ENCODE data around the gene PCDHGA9. TPM values are rescaled to one million over a fixed set of nuclear protein-coding genes. Genes with fewer than 3 reads are reported as not detected.

The PCDHGA9 gene
- total RNA-seq, 1 donor from 2014 or later: 1.4 TPM

Other genes with a start within 250 kb of the PCDHGA9 start
- gene PCDHB7, start 230.1 kb upstream of the PCDHGA9 start, total RNA-seq: 0.26 and 1.4 TPM in 2 replicates
- 0.38 and 0.51 TPM in 2 replicates for gene PCDHB8, start 225.0 kb upstream of the PCDHGA9 start, total RNA-seq
- 0.13 and 0.76 TPM in 2 replicates for gene PCDHB16, start 220.4 kb upstream of the PCDHGA9 start, total RNA-seq
- 0.13 and 0.25 TPM in 2 replicates for gene PCDHB9, start 215.6 kb upstream of the PCDHGA9 start, total RNA-seq
- 0.39 and 1.0 TPM in 2 replicates for gene PCDHB10, start 210.4 kb upstream of the PCDHGA9 start, total RNA-seq
- gene PCDHB11, start 203.2 kb upstream of the PCDHGA9 start, total RNA-seq: 0.13 and 0.89 TPM in 2 replicates
- gene PCDHB12, start 194.1 kb upstream of the PCDHGA9 start, total RNA-seq: 0.26 and 0.76 TPM in 2 replicates
- 0.51 and 1.9 TPM in 2 replicates for gene PCDHB13, start 188.9 kb upstream of the PCDHGA9 start, total RNA-seq
- gene PCDHB14, start 179.4 kb upstream of the PCDHGA9 start, total RNA-seq: 0.51 and 1.3 TPM in 2 replicates
- gene PCDHB15, start 157.4 kb upstream of the PCDHGA9 start, total RNA-seq: 0.26 and 0.76 TPM in 2 replicates
- gene SLC25A2, start 98.7 kb upstream of the PCDHGA9 start, total RNA-seq: under 0.01 and 0.13 TPM in 2 replicates
- gene TAF7, start 82.0 kb upstream of the PCDHGA9 start, total RNA-seq: 51.2 and 51.5 TPM in 2 replicates
- gene PCDHGA1, start 72.3 kb upstream of the PCDHGA9 start, total RNA-seq: 0.26 and 0.51 TPM in 2 replicates
- 0.39 and 1.1 TPM in 2 replicates for gene PCDHGA2, start 64.0 kb upstream of the PCDHGA9 start, total RNA-seq
- gene PCDHGA3, start 58.9 kb upstream of the PCDHGA9 start, total RNA-seq: 0.13 and 0.63 TPM in 2 replicates
- 0.39 and 1.1 TPM in 2 replicates for gene PCDHGB1, start 52.7 kb upstream of the PCDHGA9 start, total RNA-seq
- gene PCDHGA4, start 47.8 kb upstream of the PCDHGA9 start, total RNA-seq: 0.90 and 2.1 TPM in 2 replicates
- 0.64 and 1.9 TPM in 2 replicates for gene PCDHGB2, start 42.8 kb upstream of the PCDHGA9 start, total RNA-seq
- 0.26 and 0.63 TPM in 2 replicates for gene PCDHGA5, start 38.6 kb upstream of the PCDHGA9 start, total RNA-seq
- gene PCDHGB3, start 32.5 kb upstream of the PCDHGA9 start, total RNA-seq: 1.9 and 3.8 TPM in 2 replicates
- gene PCDHGA6, start 28.9 kb upstream of the PCDHGA9 start, total RNA-seq: 1.2 and 2.4 TPM in 2 replicates
- gene PCDHGA7, start 20.0 kb upstream of the PCDHGA9 start, total RNA-seq: 0.64 and 1.5 TPM in 2 replicates
- gene PCDHGB4, start 15.1 kb upstream of the PCDHGA9 start, total RNA-seq: 6.4 and 10.6 TPM in 2 replicates
- 0.64 and 1.1 TPM in 2 replicates for gene PCDHGA8, start 10.1 kb upstream of the PCDHGA9 start, total RNA-seq
- gene PCDHGB5, start 4.8 kb upstream of the PCDHGA9 start, total RNA-seq: 6.4 and 9.7 TPM in 2 replicates
- 1.5 and 2.7 TPM in 2 replicates for gene PCDHGB6, start 5.2 kb downstream of the PCDHGA9 start, total RNA-seq
- gene PCDHGA10, start 10.2 kb downstream of the PCDHGA9 start, total RNA-seq: 3.0 and 6.2 TPM in 2 replicates
- 3.7 and 8.2 TPM in 2 replicates for gene PCDHGB7, start 14.9 kb downstream of the PCDHGA9 start, total RNA-seq
- gene PCDHGA11, start 18.3 kb downstream of the PCDHGA9 start, total RNA-seq: 4.0 and 5.4 TPM in 2 replicates
- 3.5 and 3.9 TPM in 2 replicates for gene PCDHGA12, start 27.7 kb downstream of the PCDHGA9 start, total RNA-seq
- 12.3 and 15.6 TPM in 2 replicates for gene PCDHGC3, start 73.2 kb downstream of the PCDHGA9 start, total RNA-seq
- gene PCDHGC4, start 82.3 kb downstream of the PCDHGA9 start, total RNA-seq: 0.77 and 0.89 TPM in 2 replicates
- 0.26 and 0.51 TPM in 2 replicates for gene PCDHGC5, start 86.3 kb downstream of the PCDHGA9 start, total RNA-seq
- gene DIAPH1, start 216.2 kb downstream of the PCDHGA9 start, total RNA-seq: 41.1 and 43.0 TPM in 2 replicates
- gene HDAC3, start 234.1 kb downstream of the PCDHGA9 start, total RNA-seq: 46.6 and 52.8 TPM in 2 replicates
- gene RELL2, start 234.2 kb downstream of the PCDHGA9 start, total RNA-seq: 6.2 and 6.3 TPM in 2 replicates
- gene FCHSD1, start 248.6 kb downstream of the PCDHGA9 start, total RNA-seq: 10.7 and 12.6 TPM in 2 replicates